Osteoblast (primary cell): ENCODE data around the gene SARDH. TPM values are rescaled to one million over a fixed set of nuclear protein-coding genes. Genes with fewer than 3 reads are reported as not detected.

ENCODE experiments used
- DNase-seq: peaks from one replicate; pipeline ENCODE4 v3.0.0; 2011; ENCODE audit warnings: low spot score, mixed read lengths; ENCODE audit not compliant: insufficient read length; ENCODE audit errors: missing footprints
- H2AFZ ChIP-seq: 2 replicates; pipeline ENCODE4 v1.6.0; 2011; ENCODE audit warnings: mild to moderate bottlenecking, low read length
- H3K27ac ChIP-seq: 2 replicates; pipeline ENCODE4 v1.5.1; 2011; ENCODE audit warnings: mild to moderate bottlenecking, low read depth, low read length, moderate library complexity
- H3K27me3 ChIP-seq: 2 replicates; pipeline ENCODE4 v1.6.0; 2012; ENCODE audit warnings: mild to moderate bottlenecking, control low read depth, inconsistent platforms, low read length, moderate library complexity; ENCODE audit not compliant: insufficient read depth
- H3K36me3 ChIP-seq: 2 replicates; pipeline ENCODE4 v1.5.1; 2011; ENCODE audit warnings: mild to moderate bottlenecking, low read length, control low read depth, moderate library complexity; ENCODE audit not compliant: insufficient read depth
- H3K4me1 ChIP-seq: 2 replicates; pipeline ENCODE4 v1.5.1; 2011; ENCODE audit warnings: mild to moderate bottlenecking, low read length, control low read depth, moderate library complexity; ENCODE audit not compliant: insufficient read depth
- H3K4me2 ChIP-seq: 2 replicates; pipeline ENCODE4 v1.6.0; 2011; ENCODE audit warnings: mild to moderate bottlenecking, low read length; ENCODE audit not compliant: insufficient read depth
- H3K4me3 ChIP-seq: fragments of 200-600 bp; sonication (generic); 3 replicates; pipeline ENCODE4 v1.5.1; 2012; ENCODE audit warnings: mild to moderate bottlenecking, low read length, inconsistent platforms; ENCODE audit not compliant: insufficient read depth
- H3K79me2 ChIP-seq: 2 replicates; pipeline ENCODE4 v1.6.0; 2012; ENCODE audit warnings: mild to moderate bottlenecking, low read length, control low read depth, inconsistent platforms; ENCODE audit not compliant: insufficient read depth
- H3K9me3 ChIP-seq: 2 replicates; pipeline ENCODE4 v1.5.1; 2011; ENCODE audit warnings: low read depth, low read length, control low read depth
- H4K20me1 ChIP-seq: 2 replicates; pipeline ENCODE4 v1.6.0; 2012; ENCODE audit warnings: mild to moderate bottlenecking, low read length, control low read depth; ENCODE audit not compliant: insufficient read depth
- total RNA-seq: library from RNA; depleted of rRNA; stranded (reverse); fragments of >200 nt; gene quantifications from 2 replicates; pipeline ENCODE4 v1.2.3, GENCODE V29; 2012
- TF ChIP-seq, protein P1 (sequence below): IDR thresholded peaks from 2 replicates; pipeline ENCODE4 v1.5.1; 2011; ENCODE audit warnings: mild to moderate bottlenecking, low read depth, low read length, moderate library complexity; ENCODE audit errors: extremely low read depth

SARDH gene
- total RNA-seq, 1 donor = 5.4 TPM

DNA sequence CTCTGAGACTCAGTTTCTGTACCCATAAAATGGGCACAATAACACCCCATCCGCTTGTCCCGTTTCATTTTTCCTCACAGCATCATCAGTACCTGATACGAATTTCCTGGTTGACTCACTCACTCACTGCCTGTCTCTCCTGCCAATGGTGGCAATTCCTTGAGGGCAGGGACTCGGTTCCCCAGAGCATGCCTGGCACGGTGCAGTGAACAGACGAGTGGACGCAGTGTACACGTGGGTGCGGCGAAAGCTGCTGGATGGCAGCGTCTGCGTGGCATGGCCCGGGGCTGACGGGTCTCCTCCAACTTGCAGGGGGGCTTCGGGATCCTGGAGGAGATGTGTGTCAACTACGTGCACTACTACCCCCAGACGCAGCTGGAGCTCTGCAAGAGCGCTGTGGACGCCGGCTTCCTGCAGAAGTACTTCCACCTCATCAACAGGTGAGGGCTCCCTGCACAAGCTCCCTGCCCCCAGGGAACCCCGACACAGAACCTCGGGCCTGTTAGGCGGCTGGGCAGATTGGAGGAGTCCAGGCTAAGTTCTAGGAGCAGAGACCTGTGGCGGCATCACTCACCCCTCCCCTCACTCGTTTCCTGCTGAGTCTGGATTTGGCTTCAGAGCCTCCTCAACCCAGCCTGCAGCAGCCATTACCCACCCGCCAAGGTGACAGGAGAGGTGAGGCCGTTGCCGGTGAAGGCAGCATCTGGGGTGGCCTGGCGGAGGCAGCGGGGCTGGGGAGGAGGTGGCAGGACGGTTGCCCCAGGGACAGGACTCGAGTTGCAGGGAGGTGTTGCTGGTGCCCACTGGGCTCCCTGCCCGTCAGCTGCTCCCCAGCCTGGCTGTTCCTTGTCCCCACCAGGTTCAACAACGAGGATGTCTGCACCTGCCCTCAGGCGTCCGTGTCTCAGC lies 81.7 kb downstream of the SARDH start:
- no peak overlapping the region for H3K4me2 ChIP-seq
- H3K79me2 ChIP-seq = no peaks in the 10 kb centered on the region
- DNase-seq = no peak
- TF ChIP-seq, protein P1, sequence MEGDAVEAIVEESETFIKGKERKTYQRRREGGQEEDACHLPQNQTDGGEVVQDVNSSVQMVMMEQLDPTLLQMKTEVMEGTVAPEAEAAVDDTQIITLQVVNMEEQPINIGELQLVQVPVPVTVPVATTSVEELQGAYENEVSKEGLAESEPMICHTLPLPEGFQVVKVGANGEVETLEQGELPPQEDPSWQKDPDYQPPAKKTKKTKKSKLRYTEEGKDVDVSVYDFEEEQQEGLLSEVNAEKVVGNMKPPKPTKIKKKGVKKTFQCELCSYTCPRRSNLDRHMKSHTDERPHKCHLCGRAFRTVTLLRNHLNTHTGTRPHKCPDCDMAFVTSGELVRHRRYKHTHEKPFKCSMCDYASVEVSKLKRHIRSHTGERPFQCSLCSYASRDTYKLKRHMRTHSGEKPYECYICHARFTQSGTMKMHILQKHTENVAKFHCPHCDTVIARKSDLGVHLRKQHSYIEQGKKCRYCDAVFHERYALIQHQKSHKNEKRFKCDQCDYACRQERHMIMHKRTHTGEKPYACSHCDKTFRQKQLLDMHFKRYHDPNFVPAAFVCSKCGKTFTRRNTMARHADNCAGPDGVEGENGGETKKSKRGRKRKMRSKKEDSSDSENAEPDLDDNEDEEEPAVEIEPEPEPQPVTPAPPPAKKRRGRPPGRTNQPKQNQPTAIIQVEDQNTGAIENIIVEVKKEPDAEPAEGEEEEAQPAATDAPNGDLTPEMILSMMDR = no peak
- H3K27ac ChIP-seq = no peak overlapping the region
- H3K9me3 ChIP-seq = no peaks in the 10 kb centered on the region
- H3K27me3 ChIP-seq = peaks cover 39% of the 10 kb centered on the region
- no peak overlapping the region for H2AFZ ChIP-seq
- H4K20me1 ChIP-seq = no peaks in the 10 kb centered on the region
- H3K36me3 ChIP-seq = no peaks in the 10 kb centered on the region
- H3K4me3 ChIP-seq = no peak overlapping the region
- peaks cover 8% of the 10 kb centered on the region for H3K4me1 ChIP-seq

DNA sequence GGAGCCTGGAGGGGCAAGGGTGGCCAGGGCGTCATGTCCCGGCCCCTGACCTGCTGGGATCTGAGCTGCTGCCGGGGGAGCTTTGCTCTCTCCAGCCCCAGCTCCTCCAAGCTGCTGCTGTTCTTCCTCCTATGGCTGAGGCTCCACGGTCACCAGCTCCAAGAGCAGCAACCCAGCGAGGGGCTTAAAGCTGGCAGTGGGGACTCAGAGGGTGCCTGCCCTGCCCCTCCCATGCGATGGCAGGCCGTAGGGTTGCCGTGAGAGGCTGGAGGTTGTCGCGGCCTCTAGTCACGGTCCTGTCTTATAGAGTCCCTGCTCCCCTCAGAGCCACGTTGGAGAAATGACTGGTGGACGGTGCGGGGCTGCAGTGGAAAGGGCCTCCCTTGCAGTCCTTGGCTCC lies 82.5 kb downstream of the SARDH start:
- no peak overlapping the region for H2AFZ ChIP-seq
- H3K79me2 ChIP-seq = no peaks in the 10 kb centered on the region
- no peaks in the 10 kb centered on the region for H4K20me1 ChIP-seq
- DNase-seq = no peak
- no peaks in the 10 kb centered on the region for H3K9me3 ChIP-seq
- H3K27ac ChIP-seq = no peak overlapping the region
- peaks cover 43% of the 10 kb centered on the region for H3K27me3 ChIP-seq
- TF ChIP-seq, protein P1 = no peak
- H3K4me1 ChIP-seq = peaks cover 8% of the 10 kb centered on the region
- no peaks in the 10 kb centered on the region for H3K36me3 ChIP-seq
- H3K4me2 ChIP-seq = no peak overlapping the region
- H3K4me3 ChIP-seq = no peak overlapping the region

DNA sequence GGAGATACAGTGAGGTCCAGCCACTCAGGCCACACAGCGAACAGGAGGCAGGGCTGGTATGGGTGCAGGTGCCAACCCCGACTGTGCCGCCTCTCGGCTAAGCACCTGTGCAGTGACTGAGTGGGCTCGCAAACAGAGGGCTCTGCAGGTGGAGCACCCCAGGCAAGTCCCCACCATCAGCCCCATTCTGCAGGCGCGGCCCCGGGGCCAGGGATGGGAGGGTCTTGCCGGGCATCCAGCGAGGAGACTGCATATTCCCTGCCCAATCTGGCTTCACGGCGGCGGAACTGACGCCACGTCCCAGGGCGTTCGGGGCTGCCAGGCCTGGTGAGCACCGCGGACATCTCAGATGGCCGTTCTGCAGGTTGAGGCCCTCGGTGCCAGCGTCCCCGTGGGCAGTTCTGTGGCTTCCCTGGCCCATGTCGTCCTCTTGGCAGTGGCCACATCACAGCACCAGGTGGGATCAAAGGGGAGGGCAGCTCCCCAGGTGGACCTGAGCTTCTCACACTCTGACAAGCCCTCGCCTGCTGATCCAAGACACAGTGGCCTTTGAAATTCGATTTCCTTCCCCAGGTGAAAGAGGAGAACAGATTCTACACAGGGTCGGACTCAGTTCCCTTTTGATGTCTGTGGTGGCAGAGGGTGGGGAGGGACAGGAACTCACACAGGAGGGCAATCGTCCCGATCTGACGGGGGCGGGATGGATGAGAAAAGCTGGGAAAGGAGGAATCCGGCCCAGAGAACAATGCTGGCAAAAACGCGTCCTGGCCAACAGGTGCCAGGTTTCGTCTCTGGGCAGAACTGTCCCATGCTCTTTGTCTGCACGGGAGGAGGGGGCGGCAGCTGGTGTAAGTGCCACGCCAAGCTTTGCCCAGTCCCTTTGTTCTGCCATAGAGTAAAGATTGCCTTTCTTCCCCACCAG lies 83.2 kb downstream of the SARDH start:
- no peak overlapping the region for H3K4me2 ChIP-seq
- peaks cover 8% of the 10 kb centered on the region for H3K4me1 ChIP-seq
- H3K4me3 ChIP-seq = no peak overlapping the region
- DNase-seq = no peak
- peaks cover 44% of the 10 kb centered on the region for H3K27me3 ChIP-seq
- H2AFZ ChIP-seq = no peak overlapping the region
- H3K79me2 ChIP-seq = no peaks in the 10 kb centered on the region
- TF ChIP-seq, protein P1 = no peak
- no peaks in the 10 kb centered on the region for H3K9me3 ChIP-seq
- H3K27ac ChIP-seq = no peak overlapping the region
- no peaks in the 10 kb centered on the region for H4K20me1 ChIP-seq
- no peaks in the 10 kb centered on the region for H3K36me3 ChIP-seq
